KMS-11 (cell line): ENCODE data around the gene C21orf58.

ENCODE experiments used
- H2AFZ ChIP-seq: fragments of 200-600 bp; sonication (generic); 2 replicates; pipeline ENCODE4 v1.6.1; 2016; ENCODE audit warnings: antibody characterized with exemption, mixed run types, low read depth
- H3K27ac ChIP-seq: fragments of 200-600 bp; sonication (generic); 2 replicates; pipeline ENCODE4 v1.6.1; 2016; ENCODE audit warnings: mild to moderate bottlenecking, mixed run types
- H3K27me3 ChIP-seq: fragments of 200-600 bp; sonication (generic); 2 replicates; pipeline ENCODE4 v1.6.1; 2017; ENCODE audit warnings: mild to moderate bottlenecking, low read depth, mixed run types, moderate library complexity; ENCODE audit not compliant: insufficient read depth
- H3K36me3 ChIP-seq: fragments of 200-600 bp; sonication (generic); 2 replicates; pipeline ENCODE4 v1.6.1; 2017; ENCODE audit warnings: mild to moderate bottlenecking, mixed run types; ENCODE audit not compliant: insufficient read depth
- H3K4me1 ChIP-seq: fragments of 200-600 bp; sonication (generic); 2 replicates; pipeline ENCODE4 v1.6.1; 2016; ENCODE audit warnings: mild to moderate bottlenecking, low read depth, mixed run types; ENCODE audit not compliant: poor library complexity, severe bottlenecking
- H3K4me2 ChIP-seq: fragments of 200-600 bp; sonication (generic); 2 replicates; pipeline ENCODE4 v1.7.0; 2016; ENCODE audit warnings: mild to moderate bottlenecking, mixed run types
- H3K4me3 ChIP-seq: fragments of 200-600 bp; sonication (generic); IDR thresholded peaks from 2 replicates; pipeline ENCODE4 v1.6.1; 2017; ENCODE audit warnings: low read depth, low read length, mixed read lengths; ENCODE audit not compliant: insufficient read depth
- H3K79me2 ChIP-seq: fragments of 200-600 bp; sonication (generic); 2 replicates; pipeline ENCODE4 v1.6.1; 2016; ENCODE audit warnings: low read depth, mixed run types; ENCODE audit not compliant: insufficient read depth
- H3K9ac ChIP-seq: fragments of 200-600 bp; sonication (generic); 2 replicates; pipeline ENCODE4 v1.6.1; 2016; ENCODE audit warnings: mild to moderate bottlenecking, mixed run types
- H4K20me1 ChIP-seq: fragments of 200-600 bp; sonication (generic); 2 replicates; pipeline ENCODE4 v1.6.1; 2016; ENCODE audit warnings: mild to moderate bottlenecking, mixed run types; ENCODE audit not compliant: insufficient read depth
- CTCF ChIP-seq: fragments of 200-600 bp; sonication (generic); conservative IDR thresholded peaks from 2 replicates; pipeline ENCODE4 v1.6.1; 2017; ENCODE audit warnings: low read depth, mild to moderate bottlenecking, antibody characterized with exemption, low read length, moderate library complexity, mixed read lengths

C21orf58 gene

GRCh38 chr21:46352913-46353312 lies 29.2 kb upstream of the C21orf58 start:
- TF ChIP-seq CTCF, result no peak
- no peak overlapping the region for H3K9ac ChIP-seq
- peaks cover 7% of the 10 kb centered on the region; the same call in 1 of the 2 replicates for H3K36me3 ChIP-seq
- H3K27ac ChIP-seq, result no peak overlapping the region
- no peaks in the 10 kb centered on the region for H3K27me3 ChIP-seq
- H3K4me1 ChIP-seq, result peaks cover 30% of the 10 kb centered on the region
- no peak overlapping the region for H3K4me2 ChIP-seq
- H3K79me2 ChIP-seq, result no peaks in the 10 kb centered on the region
- no peak overlapping the region for H2AFZ ChIP-seq
- H4K20me1 ChIP-seq, result no peaks in the 10 kb centered on the region
- H3K4me3 ChIP-seq, result no peak overlapping the region

GRCh38 chr21:46352164-46352515 lies 28.5 kb upstream of the C21orf58 start:
- H3K36me3 ChIP-seq, result peaks cover 7% of the 10 kb centered on the region; the same call in 1 of the 2 replicates
- H3K79me2 ChIP-seq, result no peaks in the 10 kb centered on the region
- no peak overlapping the region for H3K4me3 ChIP-seq
- TF ChIP-seq CTCF, result no peak
- peaks cover 22% of the 10 kb centered on the region for H3K4me1 ChIP-seq
- H2AFZ ChIP-seq, result no peak overlapping the region
- H3K27ac ChIP-seq, result no peak overlapping the region
- H3K4me2 ChIP-seq, result no peak overlapping the region
- H3K9ac ChIP-seq, result no peak overlapping the region
- H4K20me1 ChIP-seq, result no peaks in the 10 kb centered on the region
- no peaks in the 10 kb centered on the region for H3K27me3 ChIP-seq

GRCh38 chr21:46351476-46352163 lies 27.9 kb upstream of the C21orf58 start:
- H3K9ac ChIP-seq, result no peak overlapping the region
- no peak overlapping the region for H3K4me3 ChIP-seq
- no peak for TF ChIP-seq CTCF
- H4K20me1 ChIP-seq, result no peaks in the 10 kb centered on the region
- no peak overlapping the region for H3K27ac ChIP-seq
- H2AFZ ChIP-seq, result no peak overlapping the region
- no peak overlapping the region for H3K4me2 ChIP-seq
- no peaks in the 10 kb centered on the region for H3K27me3 ChIP-seq
- no peaks in the 10 kb centered on the region for H3K79me2 ChIP-seq
- H3K36me3 ChIP-seq, result peaks cover 7% of the 10 kb centered on the region; the same call in 1 of the 2 replicates
- peaks cover 17% of the 10 kb centered on the region for H3K4me1 ChIP-seq

- H3K9ac ChIP-seq, result no peak overlapping the region
- H3K79me2 ChIP-seq, result no peaks in the 10 kb centered on the region
- no peak overlapping the region for H2AFZ ChIP-seq
- H4K20me1 ChIP-seq, result no peaks in the 10 kb centered on the region
- H3K27ac ChIP-seq, result no peak overlapping the region
- H3K4me1 ChIP-seq, result peaks cover 11% of the 10 kb centered on the region
- no peaks in the 10 kb centered on the region for H3K27me3 ChIP-seq
- no peak overlapping the region for H3K4me2 ChIP-seq
- H3K36me3 ChIP-seq, result peaks cover 7% of the 10 kb centered on the region; the same call in 1 of the 2 replicates
- no peak for TF ChIP-seq CTCF
- no peak overlapping the region for H3K4me3 ChIP-seq
Measured at GRCh38 chr21:46350981-46351380, 27.3 kb upstream of the C21orf58 start.
